Lung (tissue), 12 donors: ENCODE results near the gene POC1A. TPM values are rescaled to one million over a fixed set of nuclear protein-coding genes. Genes with fewer than 3 reads are reported as not detected.

Source experiments
- ATAC-seq: fragments of 200-7000 bp; cut with Tn5 transposase; one replicate; pipeline ENCODE4 v1.9.1; 2020; ENCODE audit warnings: moderate number of reproducible peaks; ENCODE audit not compliant: insufficient read depth, low FRiP score
- DNase-seq, 3 donors: peaks; one replicate each; pipeline ENCODE4 v3.0.0-alpha.2; 2013 to 2017
- H3K27ac ChIP-seq, 2 donors: one replicate each; pipeline ENCODE4 v1.5.1; 2013; ENCODE audit warnings: mild to moderate bottlenecking in 2 of 2, moderate library complexity in 2 of 2, control low read depth in 1 of 2, inconsistent platforms in 1 of 2, low read depth in 1 of 2, low read length in 1 of 2
- H3K27me3 ChIP-seq, 3 donors: one replicate each; pipeline ENCODE4 v1.5.1; 2013; ENCODE audit warnings: low read length in 2 of 3; ENCODE audit not compliant: control insufficient read depth in 3 of 3, insufficient read depth in 3 of 3
- H3K36me3 ChIP-seq, 4 donors: one replicate each; pipeline ENCODE4 v1.5.1; 2013; ENCODE audit warnings: low read length in 4 of 4, mild to moderate bottlenecking in 1 of 4, moderate library complexity in 1 of 4; ENCODE audit not compliant: control insufficient read depth in 4 of 4, insufficient read depth in 4 of 4
- H3K4me1 ChIP-seq, 5 donors: one replicate each; pipeline ENCODE4 v1.5.1; 2013; ENCODE audit warnings: low read length in 5 of 5, mild to moderate bottlenecking in 2 of 5, moderate library complexity in 1 of 5; ENCODE audit not compliant: control insufficient read depth in 5 of 5, insufficient read depth in 5 of 5
- H3K4me3 ChIP-seq: one replicate; pipeline ENCODE4 v1.5.1; 2013; ENCODE audit warnings: mild to moderate bottlenecking, control low read depth, moderate library complexity
- H3K9ac ChIP-seq, 2 donors: one replicate each; pipeline ENCODE4 v1.5.1; 2013; ENCODE audit warnings: low read length in 2 of 2, control low read depth in 1 of 2; ENCODE audit not compliant: insufficient read depth in 1 of 2
- H3K9me3 ChIP-seq, 4 donors: one replicate each; pipeline ENCODE4 v1.5.1; 2013; ENCODE audit warnings: low read length in 3 of 4, mild to moderate bottlenecking in 1 of 4, moderate library complexity in 1 of 4; ENCODE audit not compliant: control insufficient read depth in 4 of 4, insufficient read depth in 3 of 4
- WGBS, 2 donors: extraction: QIAGEN DNeasy Blood & Tissue Kit; methylation state at CpG; one replicate each; pipeline ENCODE4 v1.1.7; 2013; 5-methylcytosine and 5-hydroxymethylcytosine counted together
- polyA plus RNA-seq, 2 donors: library from polyadenylated mRNA; stranded (reverse); fragments of 200-250 nt; gene quantifications; one replicate each; pipeline ENCODE4 v1.2.1, GENCODE V29; 2013
- total RNA-seq, 2 donors: library from RNA; depleted of rRNA in 1 of 2; stranded (reverse); fragments of >200 nt in 1 of 2; gene quantifications; one replicate each; pipeline ENCODE4 v1.2.1, GENCODE V29; 2014 to 2021
- TF ChIP-seq, protein P1 (sequence below): IDR thresholded peaks from 2 replicates; pipeline ENCODE4 v1.5.1; 2012; ENCODE audit warnings: mild to moderate bottlenecking; ENCODE audit errors: control extremely low read depth, extremely low read depth
- donor health status: control.
- donor health status: control.
- donor health status: Bipolar disorder and iron deficiency.
- donor health status: healthy.
- donor health status: DM: yes; HTN: yes; CAD: no.

POC1A gene
- total and polyA plus RNA-seq, 4 donors, result 2.3 to 5.4 (median 4.0) TPM

DNA sequence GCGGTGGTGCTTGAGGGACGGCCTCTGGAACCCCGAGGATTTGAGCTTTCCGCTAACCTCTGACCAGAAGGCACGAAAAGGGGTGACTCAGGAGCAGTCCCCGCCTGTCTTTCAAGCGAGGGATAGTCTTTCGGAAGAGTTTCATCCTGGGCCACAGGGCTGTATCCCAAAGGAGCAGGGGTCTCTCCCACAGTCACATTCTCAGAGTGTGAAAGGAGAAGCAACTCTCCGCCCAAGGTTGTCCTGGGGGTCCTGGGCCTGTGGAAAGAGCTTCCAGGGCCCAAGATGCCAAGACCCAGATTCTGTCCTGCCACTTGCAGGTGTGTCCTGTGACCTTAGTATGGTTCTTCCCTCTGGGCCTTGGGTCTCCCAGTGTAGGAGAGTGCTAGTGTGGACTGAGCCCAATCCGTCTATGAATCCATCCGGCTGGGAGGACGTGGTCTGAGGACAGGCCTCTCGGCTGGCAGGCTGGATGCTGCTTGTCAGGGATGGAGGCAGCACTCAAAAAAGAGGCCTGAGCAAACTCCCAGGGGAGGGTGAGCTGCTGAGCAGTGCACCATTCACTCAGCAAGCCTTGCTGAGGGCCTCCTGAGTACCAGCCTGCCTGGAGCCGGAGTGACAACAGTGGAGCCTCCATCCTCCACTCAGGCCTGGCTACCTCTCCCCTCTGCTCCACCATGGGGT lies 96.3 kb downstream of the POC1A start:
- no peaks in the 10 kb centered on the region for H3K27me3 ChIP-seq
- no peaks in the 10 kb centered on the region for H3K9me3 ChIP-seq
- TF ChIP-seq, protein P1, sequence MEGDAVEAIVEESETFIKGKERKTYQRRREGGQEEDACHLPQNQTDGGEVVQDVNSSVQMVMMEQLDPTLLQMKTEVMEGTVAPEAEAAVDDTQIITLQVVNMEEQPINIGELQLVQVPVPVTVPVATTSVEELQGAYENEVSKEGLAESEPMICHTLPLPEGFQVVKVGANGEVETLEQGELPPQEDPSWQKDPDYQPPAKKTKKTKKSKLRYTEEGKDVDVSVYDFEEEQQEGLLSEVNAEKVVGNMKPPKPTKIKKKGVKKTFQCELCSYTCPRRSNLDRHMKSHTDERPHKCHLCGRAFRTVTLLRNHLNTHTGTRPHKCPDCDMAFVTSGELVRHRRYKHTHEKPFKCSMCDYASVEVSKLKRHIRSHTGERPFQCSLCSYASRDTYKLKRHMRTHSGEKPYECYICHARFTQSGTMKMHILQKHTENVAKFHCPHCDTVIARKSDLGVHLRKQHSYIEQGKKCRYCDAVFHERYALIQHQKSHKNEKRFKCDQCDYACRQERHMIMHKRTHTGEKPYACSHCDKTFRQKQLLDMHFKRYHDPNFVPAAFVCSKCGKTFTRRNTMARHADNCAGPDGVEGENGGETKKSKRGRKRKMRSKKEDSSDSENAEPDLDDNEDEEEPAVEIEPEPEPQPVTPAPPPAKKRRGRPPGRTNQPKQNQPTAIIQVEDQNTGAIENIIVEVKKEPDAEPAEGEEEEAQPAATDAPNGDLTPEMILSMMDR, result no peak
- H3K36me3 ChIP-seq, result peaks cover 0 to 7% (median 0%) of the 10 kb centered on the region in 4 donors
- no peak overlapping the region for H3K4me3 ChIP-seq
- peak overlapping the region; percentile 15 to 70 for H3K27ac ChIP-seq
- WGBS, 2 donors, result 68 to 71% methylated on average over 14 of the region's 14 CpGs
- H3K4me1 ChIP-seq, result peaks cover 0 to 34% (median 18%) of the 10 kb centered on the region in 5 donors
- H3K9ac ChIP-seq, result peak overlapping the region in 1 of 2 donors; percentile 71
- ATAC-seq (no peak), DNase-seq (no peak)

GRCh38 chr3:52056968-52057811 lies 97.0 kb downstream of the POC1A start:
- Histone ChIP-seq H3K36me3 (peaks cover 0 to 9% (median under 1%) of the 10 kb centered on the region in 4 donors), H3K4me1 (peaks cover 0 to 40% (median 21%) of the 10 kb centered on the region in 5 donors), H3K4me3 (peak overlapping the region; percentile 49), H3K9ac (peak overlapping the region in 1 of 2 donors; percentile 71), H3K27me3 (no peaks in the 10 kb centered on the region), H3K27ac (peak overlapping the region; percentile 91), H3K9me3 (no peaks in the 10 kb centered on the region)
- TF ChIP-seq, protein P1, result no peak
- WGBS, 2 donors, result 0 to 1% methylated on average over 55 of the region's 55 CpGs
- DNase-seq (peak; percentile 99), ATAC-seq (peak; percentile 91)

DNA sequence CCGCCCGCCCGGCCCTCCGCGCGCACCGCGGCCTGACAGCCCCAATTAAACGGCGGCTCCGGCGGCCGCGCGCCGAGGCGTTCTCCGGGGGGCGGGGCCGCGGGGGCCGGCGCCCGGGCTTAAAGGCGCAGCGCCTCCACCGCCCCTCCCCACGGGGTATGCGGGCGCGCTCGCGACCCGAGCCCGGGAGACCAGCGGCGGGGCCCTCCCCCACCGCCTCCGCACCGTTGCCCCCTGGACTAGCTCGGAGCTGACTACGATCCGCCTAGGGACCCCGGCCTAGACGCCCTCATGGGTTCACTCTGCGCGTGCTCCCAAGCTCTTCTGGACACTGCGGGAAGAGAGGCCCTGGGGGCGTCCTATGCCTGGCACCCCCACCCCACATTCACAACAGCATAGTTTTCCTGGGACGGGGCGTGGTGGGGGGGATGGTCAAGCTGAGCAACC lies 97.7 kb downstream of the POC1A start, which contains the start of gene DUSP7:
Gene DUSP7, minus strand, starts transcription at position 51 of the 447 bp plus-strand sequence. CDS start 205 bp downstream, outside the sequence.
- ATAC-seq (peak; percentile 48), DNase-seq (peak; percentile 74 to 87 (median 81))
- Histone ChIP-seq H3K27ac (peak within 1 kb of the TSS; percentile 91), H3K9me3 (no peaks in the 10 kb centered on the region), H3K4me3 (peak within 1 kb of the TSS; percentile 78), H3K27me3 (no peaks in the 10 kb centered on the region), H3K9ac (peak within 1 kb of the TSS; percentile 46 to 71), H3K4me1 (peaks cover 0 to 41% (median 21%) of the 10 kb centered on the region in 5 donors), H3K36me3 (peaks cover 0 to 12% (median 2%) of the 10 kb centered on the region in 4 donors)
- TF ChIP-seq, protein P1, result no peak
- WGBS, 2 donors, result 0 to 1% methylated on average over 24 to 51 of the region's 51 CpGs
